Common myeloid progenitor, CD34-positive (primary cell): Measurements from ENCODE around the gene RMND5B.

Source experiments
- CTCF ChIA-PET: fragments of 350-600 bp; sonication (Branson Sonifier 250); formaldehyde crosslinking; loops from one replicate; lab custom pipeline; 2021; ENCODE audit warnings: antibody characterized with exemption; lab: Charles Lee
- POLR2A ChIA-PET: fragments of 350-600 bp; sonication (Branson Sonifier 250); formaldehyde crosslinking; loops from one replicate; lab custom pipeline; 2021; ENCODE audit warnings: antibody characterized with exemption; lab: Charles Lee
- DNase-seq, 3 donors: peaks; one replicate each; pipeline versions ENCODE4 v3.0.0 to v3.0.0-alpha.2; 2013
- H3K27ac ChIP-seq, 2 experiments: 1 replicate in 1 of 2; 2 replicates in 1 of 2; pipeline ENCODE4 v1.7.0; 2013; ENCODE audit warnings: inconsistent platforms in 2 of 2, low read length in 2 of 2, mild to moderate bottlenecking in 2 of 2, low read depth in 1 of 2, moderate library complexity in 1 of 2; ENCODE audit not compliant: severe bottlenecking in 2 of 2, insufficient read depth in 1 of 2, poor library complexity in 1 of 2
- H3K27me3 ChIP-seq, 5 experiments: replicated peaks in 2 of 5; 1 replicate in 3 of 5; 2 replicates in 2 of 5; pipeline versions ENCODE4 v1.6.1 to v1.7.0; 2013; ENCODE audit warnings: low read length in 4 of 5, mild to moderate bottlenecking in 2 of 5, moderate library complexity in 2 of 5, inconsistent platforms in 1 of 5; ENCODE audit not compliant: insufficient read depth in 5 of 5, control insufficient read depth in 4 of 5
- H3K36me3 ChIP-seq, 4 experiments: 1 replicate in 2 of 4; 2 replicates in 2 of 4; pipeline versions ENCODE4 v1.6.1 to v1.7.0; 2013; ENCODE audit warnings: low read length in 3 of 4, control low read depth in 1 of 4, mild to moderate bottlenecking in 1 of 4; ENCODE audit not compliant: control insufficient read depth in 4 of 4, insufficient read depth in 4 of 4
- H3K4me1 ChIP-seq, 4 experiments: 1 replicate in 3 of 4; 2 replicates in 1 of 4; pipeline versions ENCODE4 v1.6.1 to v1.7.1; 2013; ENCODE audit warnings: low read length in 3 of 4, mild to moderate bottlenecking in 3 of 4, control low read depth in 1 of 4, inconsistent platforms in 1 of 4, moderate library complexity in 1 of 4; ENCODE audit not compliant: control insufficient read depth in 4 of 4, insufficient read depth in 4 of 4; ENCODE audit errors: control extremely low read depth in 1 of 4
- H3K4me3 ChIP-seq, 7 experiments: 1 replicate in 4 of 7; 2 replicates in 3 of 7; pipeline versions ENCODE4 v1.5.1 to v1.7.0; 2013; ENCODE audit warnings: mild to moderate bottlenecking in 7 of 7, low read length in 6 of 7, moderate library complexity in 6 of 7, inconsistent platforms in 2 of 7, low read depth in 2 of 7, control low read depth in 1 of 7; ENCODE audit not compliant: insufficient read depth in 4 of 7, control insufficient read depth in 1 of 7; ENCODE audit errors: extremely low read depth in 1 of 7
- H3K9me3 ChIP-seq, 5 experiments: 1 replicate in 4 of 5; 2 replicates in 1 of 5; pipeline versions ENCODE4 v1.6.1 to v1.7.1; 2013; ENCODE audit warnings: low read length in 4 of 5, mild to moderate bottlenecking in 2 of 5, inconsistent platforms in 1 of 5, low read depth in 1 of 5, moderate library complexity in 1 of 5; ENCODE audit not compliant: control insufficient read depth in 4 of 5, insufficient read depth in 2 of 5; ENCODE audit errors: control extremely low read depth in 1 of 5
- WGBS: methylation state at CpG from one replicate; pipeline ENCODE4 v1.1.5; 2013; ENCODE audit not compliant: insufficient coverage; 5-methylcytosine and 5-hydroxymethylcytosine counted together

RMND5B gene

DNA sequence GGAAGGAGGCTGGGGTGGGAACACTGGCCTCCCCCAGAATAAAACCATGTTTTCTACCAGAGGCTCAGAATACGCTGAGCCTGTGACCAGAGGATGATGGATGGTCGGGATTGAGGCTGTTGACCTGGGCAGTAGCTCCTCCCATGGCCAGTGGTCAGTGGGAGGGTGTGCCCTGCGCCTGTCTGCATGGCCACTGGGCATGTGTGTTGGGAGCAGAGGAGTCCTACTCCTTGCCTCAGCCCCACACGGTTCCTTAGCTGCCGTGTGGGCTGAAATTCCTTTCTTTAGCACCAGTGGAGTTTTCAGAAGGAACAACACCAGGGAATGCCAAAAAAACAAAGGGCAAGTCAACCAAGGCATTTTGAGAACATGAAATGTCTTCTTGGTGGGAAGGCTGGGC is 8.5 kb upstream of the RMND5B start:
- Histone ChIP-seq H3K36me3 (no peaks in the 10 kb centered on the region), H3K27ac (no peak overlapping the region), H3K4me3 (no peak overlapping the region), H3K9me3 (no peaks in the 10 kb centered on the region), H3K27me3 (peaks cover 0 to 7% (median 2%) of the 10 kb centered on the region in 5 experiments), H3K4me1 (peaks cover 0 to 75% (median 60%) of the 10 kb centered on the region in 4 experiments)
- POLR2A ChIA-PET: interaction anchor here (6.1 kb wide), 1 partner anchor 8 kb away, joined by 27 read pairs; the partner anchor contains the start of gene N4BP3
- WGBS: 100% methylated on average over 5 of the region's 5 CpGs
- CTCF ChIA-PET: interaction anchor here (1.4 to 11.1 kb wide), 4 partner anchors 8 to 45 kb away, joined by 6 to 137 read pairs (median 20); no protein-coding TSS in a partner anchor
- DNase-seq: no peak

DNA sequence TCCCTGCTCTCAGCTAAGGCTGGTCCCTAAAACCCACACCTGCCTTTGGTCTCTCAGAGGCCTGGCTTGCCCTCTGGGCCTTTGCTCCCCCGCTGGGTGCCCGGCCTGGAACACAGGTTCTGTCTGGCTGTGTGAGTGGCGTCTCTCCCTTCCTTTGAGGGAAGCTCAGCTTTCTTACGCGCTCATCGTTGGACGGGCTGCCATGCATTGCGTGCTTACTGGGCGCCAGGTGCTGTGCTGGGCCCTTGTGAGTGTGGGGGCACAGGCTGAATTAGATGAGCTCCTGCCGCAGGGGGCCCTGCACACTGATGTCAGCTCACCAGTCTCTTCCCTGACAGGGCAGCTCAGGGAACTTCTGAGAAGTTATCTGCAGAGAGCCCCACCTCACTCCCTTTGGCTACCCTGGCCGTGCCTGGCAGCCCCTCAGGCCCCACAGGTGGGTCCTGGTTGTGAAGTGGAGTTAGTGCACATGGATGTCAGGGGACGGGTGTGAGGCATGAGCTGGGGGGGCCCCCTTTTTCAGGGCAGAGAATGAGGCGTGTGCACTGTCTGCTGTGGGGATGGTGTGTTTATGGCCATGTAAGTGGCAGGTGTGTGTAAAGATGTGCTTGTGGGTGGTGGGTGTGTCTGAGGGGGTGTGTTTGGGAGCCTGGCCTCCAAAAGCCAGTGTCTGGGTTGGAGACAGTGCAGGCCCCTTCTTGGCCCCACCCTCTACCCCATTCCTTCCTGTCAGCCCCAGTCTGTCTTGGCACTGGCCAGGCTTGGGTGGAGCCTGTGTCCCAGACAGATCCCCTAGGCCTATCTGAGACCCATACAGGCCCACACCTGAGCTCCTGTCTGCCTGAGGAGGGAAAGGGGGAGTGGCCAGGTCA is 7.5 kb upstream of the RMND5B start:
- no peak for DNase-seq
- CTCF ChIA-PET: interaction anchor here (0.8 to 11.1 kb wide), 6 partner anchors 9 to 46 kb away, joined by 3 to 137 read pairs (median 5); no protein-coding TSS in a partner anchor
- WGBS: 94% methylated on average over 9 of the region's 13 CpGs
- POLR2A ChIA-PET: interaction anchor here (1.0 to 6.1 kb wide), 2 partner anchors 9 to 31 kb away, joined by 3 to 27 read pairs; partner anchors contain the start of genes N4BP3 and NHP2
- H3K27me3 ChIP-seq: no peaks in the 10 kb centered on the region
- H3K4me3 ChIP-seq: no peak overlapping the region
- no peaks in the 10 kb centered on the region for H3K9me3 ChIP-seq
- H3K4me1 ChIP-seq: peaks cover 0 to 69% (median 53%) of the 10 kb centered on the region in 4 experiments
- H3K27ac ChIP-seq: no peak overlapping the region
- H3K36me3 ChIP-seq: no peaks in the 10 kb centered on the region

DNA sequence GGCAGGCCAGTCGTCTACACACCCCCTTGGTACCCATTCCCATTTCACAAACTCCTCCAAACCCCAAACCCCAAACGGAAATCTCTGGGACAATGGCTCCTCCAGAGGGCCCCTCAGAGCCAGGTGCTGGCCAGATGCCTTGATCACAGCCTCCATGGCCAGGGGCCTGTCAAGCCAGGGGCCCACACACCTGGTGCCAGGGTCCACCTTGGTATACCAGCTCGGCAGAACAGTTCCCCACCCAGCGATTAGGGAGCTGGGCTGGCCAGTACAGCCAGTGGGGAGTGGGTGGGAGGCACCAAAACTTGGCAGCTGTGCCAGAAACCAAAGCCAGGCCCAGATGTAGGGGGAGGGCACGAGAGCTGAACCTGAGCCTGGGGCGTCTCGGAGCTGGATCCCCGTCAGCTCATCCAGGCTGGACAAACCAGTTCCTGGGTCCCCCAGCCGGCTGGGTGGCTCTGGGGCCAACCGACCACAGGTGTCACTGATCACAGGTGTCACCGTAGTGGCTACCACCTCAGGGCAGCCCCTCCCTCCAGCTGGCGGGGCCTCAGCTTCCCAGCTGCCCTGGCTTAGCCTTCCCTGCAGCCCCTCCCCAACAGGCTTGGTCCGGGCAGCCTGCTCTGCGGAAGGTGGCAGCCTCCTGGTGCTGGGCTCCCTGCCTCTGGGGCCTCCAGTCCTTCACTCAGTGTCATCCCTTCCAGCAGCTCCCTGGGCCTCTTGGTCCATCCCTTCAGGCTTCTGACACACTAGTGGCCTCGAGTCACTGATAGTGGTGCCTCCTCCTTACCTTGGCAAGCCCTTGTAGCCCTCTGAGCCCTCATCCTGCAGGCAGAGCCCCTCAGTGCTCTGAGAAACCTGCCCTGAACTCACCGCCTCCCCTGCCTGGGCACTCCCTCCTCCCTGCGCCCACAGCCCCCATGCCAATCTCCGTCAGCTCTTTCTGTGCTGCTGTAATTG is 6.6 kb upstream of the RMND5B start:
- ChIA-PET CTCF (interaction anchor here (0.8 to 11.1 kb wide), 9 partner anchors 10 to 47 kb away, joined by 3 to 137 read pairs (median 4); partner anchors contain the start of gene N4BP3), POLR2A (interaction anchor here (6.1 kb wide), 1 partner anchor 10 kb away, joined by 27 read pairs; the partner anchor contains the start of gene N4BP3)
- 93% methylated on average over 14 of the region's 18 CpGs for WGBS
- Histone ChIP-seq H3K9me3 (no peaks in the 10 kb centered on the region), H3K4me3 (no peak overlapping the region), H3K4me1 (peaks cover 0 to 61% (median 44%) of the 10 kb centered on the region in 4 experiments), H3K27me3 (no peaks in the 10 kb centered on the region), H3K27ac (no peak overlapping the region), H3K36me3 (no peaks in the 10 kb centered on the region)
- no peak for DNase-seq

DNA sequence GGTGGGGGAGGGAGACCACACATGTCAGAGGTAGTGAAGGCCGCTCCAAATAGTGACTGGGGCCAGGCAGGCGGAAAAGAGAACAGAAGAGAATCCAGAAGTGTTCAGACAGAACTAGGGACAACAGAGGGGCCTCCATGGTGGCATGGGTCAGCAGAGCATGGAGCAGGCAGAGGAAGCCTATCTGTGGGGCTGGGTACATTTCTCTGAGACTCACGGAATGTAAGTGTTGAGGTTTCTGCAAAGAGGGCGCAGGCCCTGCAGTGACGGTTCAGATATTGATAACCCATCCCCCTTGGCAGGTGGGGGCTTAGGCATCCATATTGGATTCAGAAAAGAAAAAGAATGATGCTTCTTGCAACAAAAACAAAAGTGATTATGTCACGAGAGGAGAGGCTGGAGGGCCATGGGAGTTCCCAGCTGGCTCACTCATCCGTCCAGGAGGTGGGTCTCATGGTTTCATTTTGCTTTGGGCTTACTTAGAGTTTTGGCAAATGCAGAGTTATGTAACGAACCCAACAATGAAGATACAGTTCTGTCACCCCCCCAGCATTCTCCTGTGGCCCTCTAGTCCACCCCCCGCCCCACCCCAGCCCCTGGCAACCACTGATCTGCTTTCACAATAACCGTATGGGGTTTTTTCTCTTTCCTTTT is 5.4 kb upstream of the RMND5B start:
- peaks cover 0 to 57% (median 36%) of the 10 kb centered on the region in 4 experiments for H3K4me1 ChIP-seq
- H3K27ac ChIP-seq: no peak overlapping the region
- no peak for DNase-seq
- CTCF ChIA-PET: interaction anchor here (1.0 to 11.1 kb wide), 5 partner anchors 10 to 48 kb away, joined by 3 to 137 read pairs (median 5); partner anchors contain the start of gene N4BP3
- POLR2A ChIA-PET: interaction anchor here (6.1 kb wide), 1 partner anchor 11 kb away, joined by 27 read pairs; the partner anchor contains the start of gene N4BP3
- no peak overlapping the region for H3K4me3 ChIP-seq
- no peaks in the 10 kb centered on the region for H3K9me3 ChIP-seq
- H3K27me3 ChIP-seq: no peaks in the 10 kb centered on the region
- 94% methylated on average over 7 of the region's 10 CpGs for WGBS
- H3K36me3 ChIP-seq: no peaks in the 10 kb centered on the region

DNA sequence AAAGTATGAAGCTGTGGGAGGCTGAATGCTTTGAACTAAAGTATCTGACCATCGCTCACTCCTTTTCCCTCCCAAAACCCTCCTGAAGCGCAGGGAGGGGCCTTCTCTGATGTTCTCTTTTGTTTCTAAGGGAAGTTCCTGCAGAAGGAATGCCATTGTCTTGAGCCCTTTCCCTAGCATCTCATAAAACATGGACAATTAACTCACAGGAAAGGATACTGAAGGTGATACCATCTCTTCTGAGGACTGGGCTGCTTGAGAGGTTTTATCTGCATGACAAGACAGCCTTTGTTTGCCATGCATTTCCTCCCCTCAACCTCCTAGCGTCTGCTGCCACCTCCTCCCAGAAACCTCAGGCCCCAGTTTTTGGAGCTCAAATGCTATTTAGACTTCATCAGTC is 4.3 kb upstream of the RMND5B start:
- Histone ChIP-seq H3K27ac (no peak overlapping the region), H3K4me1 (peaks cover 0 to 53% (median 33%) of the 10 kb centered on the region in 4 experiments), H3K36me3 (no peaks in the 10 kb centered on the region), H3K9me3 (no peaks in the 10 kb centered on the region), H3K4me3 (no peak overlapping the region), H3K27me3 (no peaks in the 10 kb centered on the region)
- ChIA-PET POLR2A (interaction anchor here (6.1 kb wide), 1 partner anchor 12 kb away, joined by 27 read pairs; the partner anchor contains the start of gene N4BP3), CTCF (interaction anchor here (1.0 to 1.2 kb wide), 3 partner anchors 9 to 51 kb away, joined by 3 to 4 read pairs (median 4); no protein-coding TSS in a partner anchor)
- DNase-seq: peak in 1 of 3 donors; percentile 21
- WGBS: 50% methylated on average over 2 of the region's 3 CpGs
